Transverse colon (tissue), 3 donors: ENCODE results near the gene NDEL1.

Experiments
- EP300 ChIP-seq: sonication (generic); formaldehyde crosslinking; IDR thresholded peaks from one replicate; pipeline ENCODE4 v1.6.1; 2017; ENCODE audit warnings: antibody characterized with exemption, low read depth
- POLR2A ChIP-seq: fragments of 450-650 bp; IDR thresholded peaks from one replicate; pipeline ENCODE4 v1.6.1; 2016; ENCODE audit warnings: antibody characterized with exemption, mild to moderate bottlenecking, moderate library complexity
- TF ChIP-seq, protein P1 (sequence below), 5 experiments: fragments of 200-600 bp in 3 of 5; fragments of 450-650 bp in 2 of 5; sonication (generic) in 3 of 5; IDR thresholded peaks; 1 replicate in 2 of 5; 2 replicates in 3 of 5; pipeline ENCODE4 v1.5.1; 2016 to 2017; ENCODE audit warnings: antibody characterized with exemption in 5 of 5, inconsistent platforms in 3 of 5, mild to moderate bottlenecking in 2 of 5, moderate library complexity in 1 of 5

DNA sequence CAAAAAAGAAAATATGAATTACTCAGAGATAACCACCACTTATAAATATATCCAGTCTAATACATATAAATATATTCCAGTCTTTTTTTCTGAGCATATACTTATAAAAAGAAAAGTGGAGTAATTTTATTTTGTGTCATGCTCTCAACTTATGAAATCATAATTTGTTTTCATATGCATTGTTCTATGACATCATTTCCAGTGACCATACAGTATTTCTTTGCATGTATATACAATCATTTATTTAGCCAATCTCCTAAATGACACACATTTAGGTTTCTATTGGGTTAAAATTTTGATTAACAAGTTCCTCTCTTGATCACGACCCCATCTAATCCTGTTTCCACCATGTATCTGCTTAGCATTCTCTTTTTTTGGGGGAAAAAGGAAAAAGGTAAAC lies 16.4 kb upstream of the NDEL1 start:
- TF ChIP-seq, protein P1, sequence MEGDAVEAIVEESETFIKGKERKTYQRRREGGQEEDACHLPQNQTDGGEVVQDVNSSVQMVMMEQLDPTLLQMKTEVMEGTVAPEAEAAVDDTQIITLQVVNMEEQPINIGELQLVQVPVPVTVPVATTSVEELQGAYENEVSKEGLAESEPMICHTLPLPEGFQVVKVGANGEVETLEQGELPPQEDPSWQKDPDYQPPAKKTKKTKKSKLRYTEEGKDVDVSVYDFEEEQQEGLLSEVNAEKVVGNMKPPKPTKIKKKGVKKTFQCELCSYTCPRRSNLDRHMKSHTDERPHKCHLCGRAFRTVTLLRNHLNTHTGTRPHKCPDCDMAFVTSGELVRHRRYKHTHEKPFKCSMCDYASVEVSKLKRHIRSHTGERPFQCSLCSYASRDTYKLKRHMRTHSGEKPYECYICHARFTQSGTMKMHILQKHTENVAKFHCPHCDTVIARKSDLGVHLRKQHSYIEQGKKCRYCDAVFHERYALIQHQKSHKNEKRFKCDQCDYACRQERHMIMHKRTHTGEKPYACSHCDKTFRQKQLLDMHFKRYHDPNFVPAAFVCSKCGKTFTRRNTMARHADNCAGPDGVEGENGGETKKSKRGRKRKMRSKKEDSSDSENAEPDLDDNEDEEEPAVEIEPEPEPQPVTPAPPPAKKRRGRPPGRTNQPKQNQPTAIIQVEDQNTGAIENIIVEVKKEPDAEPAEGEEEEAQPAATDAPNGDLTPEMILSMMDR (IDR thresholded peaks at IDR 0.05): no peak
- TF ChIP-seq EP300 (no peak), POLR2A (no peak)
